Epithelial cell of esophagus (primary cell): ENCODE measurements around the gene TNIK.

Source experiments
- DNase-seq: peaks from one replicate; pipeline ENCODE4 v3.0.0; 2010; ENCODE audit warnings: low read depth
- H3K4me3 ChIP-seq: 2 replicates; pipeline ENCODE4 v1.5.1; 2011; ENCODE audit warnings: mild to moderate bottlenecking, low read length, control low read depth
- TF ChIP-seq, protein P1 (sequence below): IDR thresholded peaks from 2 replicates; pipeline ENCODE4 v1.5.1; 2011; ENCODE audit warnings: low read depth, mild to moderate bottlenecking, low read length, control low read depth, inconsistent platforms; ENCODE audit not compliant: insufficient read depth; ENCODE audit errors: missing control alignments

The TNIK gene

DNA sequence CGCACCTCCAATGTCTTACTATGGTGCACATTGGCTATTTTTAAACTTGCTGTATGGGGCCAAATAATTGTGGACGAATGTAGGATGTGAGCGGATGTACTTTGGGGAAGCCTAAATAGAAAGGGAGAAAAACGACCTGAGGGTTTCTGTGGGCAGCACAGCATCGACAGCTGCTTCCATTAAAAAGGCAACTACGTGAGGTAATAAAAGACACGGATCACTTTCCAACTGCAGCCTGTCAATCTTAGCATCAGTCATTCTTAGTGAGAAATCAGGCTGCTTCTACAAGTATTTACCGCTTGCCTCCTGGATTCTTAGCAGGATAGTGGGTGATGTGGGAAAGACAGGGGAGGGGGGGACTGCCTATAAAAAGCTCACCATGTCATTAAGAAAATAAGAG, 247.0 kb downstream of the TNIK start:
- no peak overlapping the region for H3K4me3 ChIP-seq
- TF ChIP-seq, protein P1, sequence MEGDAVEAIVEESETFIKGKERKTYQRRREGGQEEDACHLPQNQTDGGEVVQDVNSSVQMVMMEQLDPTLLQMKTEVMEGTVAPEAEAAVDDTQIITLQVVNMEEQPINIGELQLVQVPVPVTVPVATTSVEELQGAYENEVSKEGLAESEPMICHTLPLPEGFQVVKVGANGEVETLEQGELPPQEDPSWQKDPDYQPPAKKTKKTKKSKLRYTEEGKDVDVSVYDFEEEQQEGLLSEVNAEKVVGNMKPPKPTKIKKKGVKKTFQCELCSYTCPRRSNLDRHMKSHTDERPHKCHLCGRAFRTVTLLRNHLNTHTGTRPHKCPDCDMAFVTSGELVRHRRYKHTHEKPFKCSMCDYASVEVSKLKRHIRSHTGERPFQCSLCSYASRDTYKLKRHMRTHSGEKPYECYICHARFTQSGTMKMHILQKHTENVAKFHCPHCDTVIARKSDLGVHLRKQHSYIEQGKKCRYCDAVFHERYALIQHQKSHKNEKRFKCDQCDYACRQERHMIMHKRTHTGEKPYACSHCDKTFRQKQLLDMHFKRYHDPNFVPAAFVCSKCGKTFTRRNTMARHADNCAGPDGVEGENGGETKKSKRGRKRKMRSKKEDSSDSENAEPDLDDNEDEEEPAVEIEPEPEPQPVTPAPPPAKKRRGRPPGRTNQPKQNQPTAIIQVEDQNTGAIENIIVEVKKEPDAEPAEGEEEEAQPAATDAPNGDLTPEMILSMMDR = no peak
- no peak for DNase-seq

DNA sequence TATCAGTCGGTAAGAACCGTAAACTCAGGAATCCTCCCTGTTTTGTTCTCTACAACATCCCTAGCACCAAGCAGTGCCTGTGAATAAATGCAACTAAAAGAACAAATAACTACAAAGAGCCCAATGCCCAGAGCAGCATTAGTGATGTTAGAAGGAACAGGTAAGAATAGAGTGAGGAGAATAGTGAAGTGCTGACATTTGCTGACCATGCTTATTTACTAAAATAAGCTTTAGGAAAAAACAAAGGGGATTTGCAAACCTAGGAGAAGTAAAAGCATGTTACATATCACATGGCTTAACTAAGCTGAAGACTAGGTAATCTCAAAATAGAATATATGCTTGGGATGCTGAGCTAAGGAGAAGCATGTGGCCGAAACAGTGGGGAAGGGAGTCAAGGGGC, 247.6 kb downstream of the TNIK start:
- DNase-seq = no peak
- TF ChIP-seq, protein P1 = no peak
- H3K4me3 ChIP-seq = no peak overlapping the region

DNA sequence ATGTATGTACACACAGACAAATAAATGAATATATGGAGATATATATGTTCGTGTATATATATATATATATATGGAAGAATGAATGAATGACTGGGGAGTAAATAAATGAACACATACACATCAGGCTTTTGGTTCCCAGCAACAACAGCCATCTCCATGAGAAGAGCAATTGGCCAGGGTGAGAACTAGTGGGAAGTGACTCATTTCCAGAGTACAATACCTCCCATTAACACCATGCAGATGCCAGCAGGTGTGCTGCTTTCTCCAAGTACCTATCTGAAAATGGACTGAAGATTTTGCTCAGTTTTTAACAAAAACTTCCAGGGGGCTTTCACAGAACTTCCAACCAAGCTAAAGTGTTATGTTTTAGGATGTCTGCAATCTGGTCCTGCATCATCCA, 253.9 kb downstream of the TNIK start:
- TF ChIP-seq, protein P1 = no peak
- no peak overlapping the region for H3K4me3 ChIP-seq
- peak; percentile 24 for DNase-seq

- peak; percentile 25 for DNase-seq
- no peak overlapping the region for H3K4me3 ChIP-seq
- TF ChIP-seq, protein P1 = no peak
These were observed 255.3 kb downstream of the TNIK start for GRCh38 chr3:171204942-171205341.

DNA sequence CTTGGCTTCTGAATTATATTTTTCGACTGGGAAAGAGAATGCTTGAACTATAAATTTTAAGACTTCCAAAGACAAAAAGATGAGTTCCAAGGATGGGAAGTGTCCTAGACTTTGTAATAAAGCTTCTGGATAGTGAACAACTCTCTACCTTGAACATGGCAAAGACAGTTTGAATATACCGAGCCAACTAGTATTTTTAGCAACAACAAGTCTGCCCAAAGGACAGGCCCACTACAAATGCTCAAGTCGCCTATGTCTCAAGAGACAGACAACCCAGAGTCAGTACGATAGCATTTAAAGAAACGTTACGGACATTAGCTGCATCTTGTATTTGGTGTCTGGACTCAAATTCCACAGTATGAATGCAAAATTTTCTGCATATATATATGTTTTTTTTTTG, 258.4 kb downstream of the TNIK start:
- DNase-seq = no peak
- TF ChIP-seq, protein P1 = no peak

DNA sequence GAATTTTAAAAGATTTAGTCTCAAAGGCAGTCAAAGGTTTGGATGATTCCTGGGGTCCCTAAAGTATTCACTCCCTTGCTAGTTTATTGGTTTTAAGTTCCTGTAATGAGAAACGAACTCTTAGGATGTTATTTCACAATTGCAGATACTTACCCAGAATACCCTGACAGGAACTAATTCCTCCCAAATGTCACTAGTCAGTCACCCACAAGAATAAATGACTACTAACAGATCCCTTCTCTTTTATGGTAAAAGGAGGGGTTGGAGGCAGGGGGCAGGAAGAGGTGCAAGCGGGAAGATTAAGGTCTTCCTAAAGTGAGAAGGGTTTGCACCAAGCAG, 259.5 kb downstream of the TNIK start:
- TF ChIP-seq, protein P1 = no peak
- DNase-seq = no peak
- no peak overlapping the region for H3K4me3 ChIP-seq

More for the DNA sequence above, 258.4 kb downstream of the TNIK start:
- H3K4me3 ChIP-seq = no peak overlapping the region

DNA sequence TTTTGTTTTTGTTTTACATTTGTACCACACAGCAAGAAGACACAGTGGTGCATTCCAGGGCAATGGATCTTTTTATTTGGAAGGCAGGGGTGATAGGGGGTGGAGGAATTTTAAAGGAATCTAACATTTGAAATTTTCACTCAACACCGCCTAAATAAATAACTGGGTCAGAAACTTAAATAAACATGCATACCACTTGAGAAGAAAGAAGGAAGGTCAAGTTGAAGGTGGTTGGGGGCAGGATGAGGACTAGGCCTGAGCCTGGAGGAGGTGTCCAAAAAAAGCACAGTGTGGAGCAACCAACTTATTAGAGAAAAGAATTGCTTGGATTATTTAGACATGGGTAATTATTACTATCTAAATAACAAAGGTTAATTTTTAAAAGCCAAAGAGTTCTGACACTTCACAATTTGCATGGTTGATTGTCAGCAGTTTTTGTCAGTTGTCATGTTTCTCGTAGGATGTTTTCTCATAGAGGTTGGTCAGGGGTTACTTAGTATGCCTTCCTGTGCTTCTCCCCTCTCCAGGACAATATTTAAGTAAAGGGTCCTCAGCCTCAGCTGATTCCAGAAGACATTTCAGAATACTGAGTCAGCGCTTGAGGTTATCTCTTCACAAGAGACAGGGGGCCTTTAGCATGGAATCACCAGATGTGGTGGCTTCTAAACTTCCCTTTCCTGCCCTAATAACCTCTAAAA, 260.0 kb downstream of the TNIK start:
- TF ChIP-seq, protein P1 = no peak
- no peak overlapping the region for H3K4me3 ChIP-seq
- DNase-seq = no peak
